B cell (primary cell): ENCODE measurements around the gene NT5C1B. TPM values are rescaled to one million over a fixed set of nuclear protein-coding genes. Genes with fewer than 3 reads are reported as not detected.

Source experiments
- ATAC-seq: fragments of 200-7000 bp; cut with Tn5 transposase; one replicate; pipeline ENCODE4 v1.10.0; 2021; ENCODE audit warnings: low read depth, mild to moderate bottlenecking, moderate number of reproducible peaks, moderate library complexity
- CTCF ChIA-PET: fragments of 350-600 bp; sonication (Branson Sonifier 250); formaldehyde crosslinking; loops from one replicate; lab custom pipeline; 2021; ENCODE audit warnings: antibody characterized with exemption, inconsistent platforms; lab: Charles Lee
- POLR2A ChIA-PET: fragments of 350-600 bp; sonication (Branson Sonifier 250); formaldehyde crosslinking; loops from one replicate; lab custom pipeline; 2021; ENCODE audit warnings: antibody characterized with exemption; lab: Charles Lee
- DNase-seq: peaks from one replicate; pipeline ENCODE4 v3.0.0; 2013
- H2AFZ ChIP-seq: 2 replicates; pipeline ENCODE4 v1.6.1; 2012; ENCODE audit warnings: mild to moderate bottlenecking, low read depth, low read length; ENCODE audit not compliant: insufficient read depth, poor library complexity, severe bottlenecking
- H3K27ac ChIP-seq, 2 donors: 1 replicate in 1 of 2; 2 replicates in 1 of 2; pipeline ENCODE4 v1.5.1; 2012 to 2013; ENCODE audit warnings: low read length in 2 of 2, mild to moderate bottlenecking in 2 of 2, moderate library complexity in 1 of 2
- H3K27me3 ChIP-seq, 4 experiments: fragments of 200-600 bp in 1 of 4; sonication (generic) in 1 of 4; replicated peaks in 1 of 4; 1 replicate in 2 of 4; 2 replicates in 2 of 4; pipeline versions ENCODE4 v1.6.1 to v1.7.0; 2013 to 2016; ENCODE audit warnings: low read length in 3 of 4, mild to moderate bottlenecking in 2 of 4, mixed read lengths in 1 of 4, moderate library complexity in 1 of 4; ENCODE audit not compliant: insufficient read depth in 4 of 4, control insufficient read depth in 3 of 4; ENCODE audit errors: control extremely low read depth in 1 of 4
- H3K36me3 ChIP-seq, 2 experiments: replicated peaks in 1 of 2; 1 replicate in 1 of 2; 2 replicates in 1 of 2; pipeline versions ENCODE4 v1.6.1 to v1.7.1; 2013; ENCODE audit warnings: low read length in 1 of 2; ENCODE audit not compliant: insufficient read depth in 2 of 2, control insufficient read depth in 1 of 2; ENCODE audit errors: control extremely low read depth in 1 of 2, extremely low read depth in 1 of 2
- H3K4me1 ChIP-seq, 2 donors: fragments of 200-600 bp in 1 of 2; sonication (generic) in 1 of 2; 1 replicate in 1 of 2; 2 replicates in 1 of 2; pipeline versions ENCODE4 v1.5.1 to v1.6.1; 2013 to 2017; ENCODE audit warnings: low read length in 2 of 2; ENCODE audit not compliant: control insufficient read depth in 2 of 2, insufficient read depth in 2 of 2
- H3K4me2 ChIP-seq: replicated peaks from 2 replicates; pipeline ENCODE3; 2012; ENCODE audit warnings: mild to moderate bottlenecking, low read depth, low read length; ENCODE audit not compliant: poor library complexity, severe bottlenecking
- H3K4me3 ChIP-seq, 5 experiments: fragments of 200-600 bp in 1 of 5; sonication (generic) in 1 of 5; 1 replicate in 3 of 5; 2 replicates in 2 of 5; pipeline versions ENCODE4 v1.5.1 to v1.7.0; 2011 to 2016; ENCODE audit warnings: low read length in 4 of 5, mild to moderate bottlenecking in 4 of 5, low read depth in 2 of 5, control low read depth in 1 of 5, moderate library complexity in 1 of 5; ENCODE audit not compliant: insufficient read depth in 1 of 5; ENCODE audit errors: control extremely low read depth in 1 of 5, extremely low read depth in 1 of 5
- H3K79me2 ChIP-seq: fragments of 200-600 bp; sonication (generic); one replicate; pipeline ENCODE4 v1.6.0; 2016; ENCODE audit warnings: low read length; ENCODE audit not compliant: control insufficient read depth, insufficient read depth
- H3K9ac ChIP-seq: fragments of 200-600 bp; sonication (generic); 2 replicates; pipeline ENCODE4 v1.6.1; 2017; ENCODE audit warnings: mild to moderate bottlenecking, low read length, moderate library complexity
- H3K9me3 ChIP-seq, 3 donors: one replicate each; pipeline versions ENCODE4 v1.6.1 to v1.7.1; 2013; ENCODE audit warnings: low read length in 2 of 3; ENCODE audit not compliant: control insufficient read depth in 2 of 3, insufficient read depth in 1 of 3; ENCODE audit errors: control extremely low read depth in 1 of 3
- H4K20me1 ChIP-seq: 2 replicates; pipeline ENCODE4 v1.6.0; 2012; ENCODE audit warnings: mild to moderate bottlenecking, low read length; ENCODE audit not compliant: insufficient read depth, control insufficient read depth, poor library complexity, severe bottlenecking
- H3K27ac Mint-ChIP-seq: one replicate; pipeline ENCODE4 v1.8.0; 2021; ENCODE audit warnings: mixed read lengths
- H3K27me3 Mint-ChIP-seq: one replicate; pipeline ENCODE4 v1.8.0; 2021; ENCODE audit warnings: mixed read lengths
- H3K4me1 Mint-ChIP-seq: one replicate; pipeline ENCODE4 v1.8.0; 2021; ENCODE audit warnings: mixed read lengths
- H3K4me3 Mint-ChIP-seq: one replicate; pipeline ENCODE4 v1.8.0; 2021; ENCODE audit warnings: mixed read lengths
- H3K9me3 Mint-ChIP-seq: one replicate; pipeline ENCODE4 v1.8.0; 2022; ENCODE audit warnings: mixed read lengths; ENCODE audit not compliant: insufficient read depth
- EZH2 ChIP-seq: IDR thresholded peaks from 2 replicates; pipeline ENCODE4 v1.6.1; 2012; ENCODE audit warnings: borderline replicate concordance, low read depth, mild to moderate bottlenecking, moderate library complexity, low read length; ENCODE audit not compliant: insufficient read depth, poor library complexity, severe bottlenecking
- WGBS: methylation state at CpG from one replicate; pipeline ENCODE4 v1.1.5; 2013; ENCODE audit warnings: missing lambda C conversion rate; ENCODE audit not compliant: insufficient coverage; 5-methylcytosine and 5-hydroxymethylcytosine counted together
- intact Hi-C: fragments of 100-400 bp; cut with micrococcal nuclease; formaldehyde crosslinking; loops from one replicate; pipeline ENCODE4 v1.10.0; 2022
- polyA plus RNA-seq: library from polyadenylated mRNA; depleted of rRNA; stranded (reverse); fragments of >200 nt; gene quantifications from 2 replicates; pipeline ENCODE4 v1.2.3, GENCODE V29; 2012
- total RNA-seq, 2 donors: library from RNA; stranded (reverse); fragments of 120-200 nt in 1 of 2; gene quantifications; 1 replicate in 1 of 2; 2 replicates in 1 of 2; pipeline versions ENCODE4 v1.2.3 to v1.2.4, GENCODE V29; 2013 to 2022
- TF ChIP-seq, protein P1 (sequence below): fragments of 200-600 bp; IDR thresholded peaks from one replicate; pipeline ENCODE4 v1.8.0; 2022; ENCODE audit warnings: antibody characterized with exemption, mild to moderate bottlenecking

Gene NT5C1B
- total and polyA plus RNA-seq, 2 donors (not counting 1 experiment from before 2014, with no cell fraction given) = not detected

DNA sequence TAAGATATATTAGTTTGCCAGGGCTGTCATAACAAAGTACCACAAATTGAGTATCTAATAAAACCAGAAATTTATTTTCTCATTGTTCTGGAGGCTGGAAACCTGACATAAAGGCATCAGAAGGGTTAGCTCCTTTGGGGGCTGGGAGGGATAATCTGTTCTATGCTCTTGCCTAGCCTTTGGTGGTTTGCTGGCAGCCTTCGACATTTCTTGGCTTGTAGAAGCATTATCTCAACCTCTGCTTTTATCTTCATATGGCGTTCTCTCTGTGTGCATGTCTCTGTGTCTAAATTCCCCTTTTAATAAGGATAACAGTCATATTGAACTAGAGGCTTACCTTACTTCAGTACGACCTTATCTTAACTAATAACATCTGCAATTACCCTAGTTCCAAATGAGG, 22.8 kb upstream of the NT5C1B start:
- no CpG with 5 or more reads among the region's 3 CpGs for WGBS

DNA sequence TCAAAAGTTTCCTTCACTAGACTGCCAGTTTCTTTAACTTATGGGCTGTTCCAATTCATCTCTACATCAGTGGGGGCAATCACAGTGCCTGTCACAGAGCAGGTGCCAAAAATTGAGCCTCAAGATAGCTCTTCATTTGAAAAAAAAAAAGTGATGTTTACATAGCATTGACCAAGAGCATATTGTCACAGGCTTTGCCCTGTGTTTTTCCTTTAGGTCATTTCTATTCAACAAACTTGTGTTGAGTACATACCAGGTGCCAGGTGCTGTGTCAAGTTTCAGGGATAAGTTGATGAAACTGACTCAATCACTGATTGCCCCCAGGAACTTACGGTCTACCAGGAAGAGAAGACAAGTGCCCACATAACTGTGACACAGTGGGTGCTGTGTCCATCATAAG, 22.2 kb upstream of the NT5C1B start:
- WGBS = 100% methylated on average over 1 of the region's 1 CpG
- CTCF ChIA-PET = no interaction called here
- no peak for TF ChIP-seq EZH2
- TF ChIP-seq, protein P1, sequence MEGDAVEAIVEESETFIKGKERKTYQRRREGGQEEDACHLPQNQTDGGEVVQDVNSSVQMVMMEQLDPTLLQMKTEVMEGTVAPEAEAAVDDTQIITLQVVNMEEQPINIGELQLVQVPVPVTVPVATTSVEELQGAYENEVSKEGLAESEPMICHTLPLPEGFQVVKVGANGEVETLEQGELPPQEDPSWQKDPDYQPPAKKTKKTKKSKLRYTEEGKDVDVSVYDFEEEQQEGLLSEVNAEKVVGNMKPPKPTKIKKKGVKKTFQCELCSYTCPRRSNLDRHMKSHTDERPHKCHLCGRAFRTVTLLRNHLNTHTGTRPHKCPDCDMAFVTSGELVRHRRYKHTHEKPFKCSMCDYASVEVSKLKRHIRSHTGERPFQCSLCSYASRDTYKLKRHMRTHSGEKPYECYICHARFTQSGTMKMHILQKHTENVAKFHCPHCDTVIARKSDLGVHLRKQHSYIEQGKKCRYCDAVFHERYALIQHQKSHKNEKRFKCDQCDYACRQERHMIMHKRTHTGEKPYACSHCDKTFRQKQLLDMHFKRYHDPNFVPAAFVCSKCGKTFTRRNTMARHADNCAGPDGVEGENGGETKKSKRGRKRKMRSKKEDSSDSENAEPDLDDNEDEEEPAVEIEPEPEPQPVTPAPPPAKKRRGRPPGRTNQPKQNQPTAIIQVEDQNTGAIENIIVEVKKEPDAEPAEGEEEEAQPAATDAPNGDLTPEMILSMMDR = no peak
- ATAC-seq (no peak), DNase-seq (no peak)
- H3K4me1 ChIP-seq = no peaks in the 10 kb centered on the region
- H3K4me3 ChIP-seq = no peak overlapping the region
- no peaks in the 10 kb centered on the region for H3K27me3 Mint-ChIP-seq
- no peaks in the 10 kb centered on the region for H3K9me3 Mint-ChIP-seq
- POLR2A ChIA-PET = no interaction called here
- no peak overlapping the region for H2AFZ ChIP-seq
- no peak overlapping the region for H3K4me3 Mint-ChIP-seq
- H3K27ac Mint-ChIP-seq = no peak overlapping the region
- H3K79me2 ChIP-seq = no peaks in the 10 kb centered on the region
- no peaks in the 10 kb centered on the region for H3K27me3 ChIP-seq
- H4K20me1 ChIP-seq = no peaks in the 10 kb centered on the region
- no peaks in the 10 kb centered on the region for H3K36me3 ChIP-seq
- no peak overlapping the region for H3K4me2 ChIP-seq
- no peak overlapping the region for H3K9ac ChIP-seq
- H3K27ac ChIP-seq = no peak overlapping the region
- no peaks in the 10 kb centered on the region for H3K9me3 ChIP-seq
- intact Hi-C loops = no loop called here
- no peaks in the 10 kb centered on the region for H3K4me1 Mint-ChIP-seq

More for the DNA sequence above, 22.8 kb upstream of the NT5C1B start:
- no peak overlapping the region for H3K27ac ChIP-seq
- no peak overlapping the region for H3K4me3 ChIP-seq
- Mint-ChIP-seq H3K4me1 (no peaks in the 10 kb centered on the region), H3K9me3 (no peaks in the 10 kb centered on the region), H3K27me3 (no peaks in the 10 kb centered on the region), H3K4me3 (no peak overlapping the region), H3K27ac (no peak overlapping the region)
- no peak for DNase-seq
- H3K36me3 ChIP-seq = no peaks in the 10 kb centered on the region
- H2AFZ ChIP-seq = no peak overlapping the region
- no peaks in the 10 kb centered on the region for H3K79me2 ChIP-seq
- ChIA-PET POLR2A (no interaction called here), CTCF (no interaction called here)
- ATAC-seq = no peak
- no peak for TF ChIP-seq EZH2
- TF ChIP-seq, protein P1 = no peak
- H3K27me3 ChIP-seq = no peaks in the 10 kb centered on the region
- H3K9ac ChIP-seq = no peak overlapping the region
- no peak overlapping the region for H3K4me2 ChIP-seq
- H3K9me3 ChIP-seq = no peaks in the 10 kb centered on the region
- intact Hi-C loops = no loop called here
- H3K4me1 ChIP-seq = no peaks in the 10 kb centered on the region
- no peaks in the 10 kb centered on the region for H4K20me1 ChIP-seq
